Natural killer cell (primary cell): Measurements from ENCODE around the gene CLCN5. TPM values are rescaled to one million over a fixed set of nuclear protein-coding genes. Genes with fewer than 3 reads are reported as not detected.

Experiments used
- ATAC-seq, 3 donors: fragments of 150-1000 bp in 2 of 3; fragments of 200-7000 bp in 1 of 3; cut with Tn5 transposase; 1 replicate in 1 of 3; 2 replicates in 2 of 3; pipeline ENCODE4 v1.10.0; 2021; ENCODE audit warnings: mild to moderate bottlenecking in 2 of 3, moderate library complexity in 2 of 3
- DNase-seq, 2 donors: peaks; one replicate each; pipeline versions ENCODE4 v3.0.0 to v3.0.0-alpha.2; 2013 to 2021; ENCODE audit warnings: mixed read lengths in 1 of 2
- H3K27ac ChIP-seq: one replicate; pipeline ENCODE4 v1.5.1; 2013; ENCODE audit warnings: mild to moderate bottlenecking, low read length
- H3K27me3 ChIP-seq: one replicate; pipeline ENCODE4 v1.6.1; 2013; ENCODE audit warnings: low read length; ENCODE audit not compliant: control insufficient read depth, insufficient read depth
- H3K36me3 ChIP-seq: one replicate; pipeline ENCODE4 v1.6.1; 2013; ENCODE audit warnings: low read length; ENCODE audit not compliant: control insufficient read depth, insufficient read depth
- H3K4me1 ChIP-seq: one replicate; pipeline ENCODE4 v1.6.1; 2013; ENCODE audit warnings: low read length; ENCODE audit not compliant: control insufficient read depth, insufficient read depth
- H3K4me3 ChIP-seq: one replicate; pipeline ENCODE4 v1.5.1; 2013; ENCODE audit warnings: low read length
- H3K9me3 ChIP-seq: one replicate; pipeline ENCODE4 v1.6.1; 2013; ENCODE audit warnings: low read length; ENCODE audit not compliant: control insufficient read depth, insufficient read depth
- H3K27ac Mint-ChIP-seq, 2 donors: one replicate each; pipeline ENCODE4 v1.8.0; 2022; ENCODE audit warnings: mild to moderate bottlenecking in 2 of 2, mixed read lengths in 2 of 2, moderate library complexity in 1 of 2
- H3K27me3 Mint-ChIP-seq, 2 donors: one replicate each; pipeline ENCODE4 v1.8.0; 2022; ENCODE audit warnings: low read depth in 2 of 2, mixed read lengths in 2 of 2
- H3K36me3 Mint-ChIP-seq: one replicate; pipeline ENCODE4 v1.8.0; 2022; ENCODE audit warnings: mixed read lengths
- H3K4me1 Mint-ChIP-seq, 2 donors: one replicate each; pipeline ENCODE4 v1.8.0; 2022; ENCODE audit warnings: mixed read lengths in 2 of 2
- H3K4me3 Mint-ChIP-seq: one replicate; pipeline ENCODE4 v1.8.0; 2022; ENCODE audit warnings: mild to moderate bottlenecking, moderate library complexity, mixed read lengths
- H3K9me3 Mint-ChIP-seq, 2 donors: one replicate each; pipeline ENCODE4 v1.8.0; 2022; ENCODE audit warnings: mixed read lengths in 2 of 2
- WGBS: methylation state at CpG from one replicate; pipeline ENCODE4 v1.1.7; 2013; ENCODE audit warnings: missing lambda C conversion rate; ENCODE audit not compliant: insufficient coverage; 5-methylcytosine and 5-hydroxymethylcytosine counted together
- intact Hi-C: fragments of 100-400 bp; cut with micrococcal nuclease; formaldehyde crosslinking; loops from one replicate; pipeline ENCODE4 v1.14.2; 2022
- total RNA-seq, 4 donors: library from RNA; stranded (reverse); fragments of 120-200 nt in 1 of 4; gene quantifications; one replicate each; pipeline versions ENCODE4 v1.2.3 to v1.2.4, GENCODE V29; 2013 to 2022
- TF ChIP-seq, protein P1 (sequence below): fragments of 200-600 bp; IDR thresholded peaks from one replicate; pipeline ENCODE4 v1.8.0; 2022; ENCODE audit warnings: antibody characterized with exemption

The CLCN5 gene
- total RNA-seq, 3 donors from 2014 or later (not counting 1 experiment from before 2014, with no cell fraction given): 2.5 to 4.5 (median 4.0) TPM

DNA sequence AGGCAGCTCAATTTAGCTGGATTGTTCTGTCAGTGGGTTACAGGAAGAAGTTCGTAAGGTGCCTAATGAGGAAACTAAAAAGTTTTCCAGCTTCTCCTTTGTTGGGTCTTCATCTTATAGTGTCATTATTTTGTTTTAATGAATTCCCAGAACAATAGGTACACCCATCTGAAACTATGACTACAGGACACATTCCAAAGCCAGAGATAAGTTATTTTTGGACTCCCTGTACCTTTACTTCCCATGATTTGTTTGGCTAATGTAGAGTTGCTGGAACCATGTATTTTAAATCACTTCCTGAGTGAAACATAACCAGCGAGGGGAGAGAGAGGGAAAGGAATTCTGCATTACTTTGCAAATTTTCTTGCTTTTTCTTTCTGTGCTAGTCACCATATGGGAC is 114.0 kb downstream of the CLCN5 start:
- no peak overlapping the region for H3K4me3 Mint-ChIP-seq
- intact Hi-C loops: no loop called here
- H3K27me3 Mint-ChIP-seq: no peaks in the 10 kb centered on the region
- no peaks in the 10 kb centered on the region for H3K9me3 ChIP-seq
- no CpG with 5 or more reads among the region's 2 CpGs for WGBS
- H3K36me3 ChIP-seq: no peaks in the 10 kb centered on the region
- no peaks in the 10 kb centered on the region for H3K4me1 ChIP-seq
- TF ChIP-seq, protein P1, sequence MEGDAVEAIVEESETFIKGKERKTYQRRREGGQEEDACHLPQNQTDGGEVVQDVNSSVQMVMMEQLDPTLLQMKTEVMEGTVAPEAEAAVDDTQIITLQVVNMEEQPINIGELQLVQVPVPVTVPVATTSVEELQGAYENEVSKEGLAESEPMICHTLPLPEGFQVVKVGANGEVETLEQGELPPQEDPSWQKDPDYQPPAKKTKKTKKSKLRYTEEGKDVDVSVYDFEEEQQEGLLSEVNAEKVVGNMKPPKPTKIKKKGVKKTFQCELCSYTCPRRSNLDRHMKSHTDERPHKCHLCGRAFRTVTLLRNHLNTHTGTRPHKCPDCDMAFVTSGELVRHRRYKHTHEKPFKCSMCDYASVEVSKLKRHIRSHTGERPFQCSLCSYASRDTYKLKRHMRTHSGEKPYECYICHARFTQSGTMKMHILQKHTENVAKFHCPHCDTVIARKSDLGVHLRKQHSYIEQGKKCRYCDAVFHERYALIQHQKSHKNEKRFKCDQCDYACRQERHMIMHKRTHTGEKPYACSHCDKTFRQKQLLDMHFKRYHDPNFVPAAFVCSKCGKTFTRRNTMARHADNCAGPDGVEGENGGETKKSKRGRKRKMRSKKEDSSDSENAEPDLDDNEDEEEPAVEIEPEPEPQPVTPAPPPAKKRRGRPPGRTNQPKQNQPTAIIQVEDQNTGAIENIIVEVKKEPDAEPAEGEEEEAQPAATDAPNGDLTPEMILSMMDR: no peak
- H3K36me3 Mint-ChIP-seq: no peaks in the 10 kb centered on the region
- no peak for ATAC-seq
- no peak overlapping the region for H3K27ac Mint-ChIP-seq
- H3K27ac ChIP-seq: no peak overlapping the region
- no peak for DNase-seq
- H3K4me1 Mint-ChIP-seq: peaks cover 0 to 5% of the 10 kb centered on the region in 2 donors
- no peaks in the 10 kb centered on the region for H3K27me3 ChIP-seq
- H3K9me3 Mint-ChIP-seq: peaks cover 0 to 3% of the 10 kb centered on the region in 2 donors
- H3K4me3 ChIP-seq: no peak overlapping the region

DNA sequence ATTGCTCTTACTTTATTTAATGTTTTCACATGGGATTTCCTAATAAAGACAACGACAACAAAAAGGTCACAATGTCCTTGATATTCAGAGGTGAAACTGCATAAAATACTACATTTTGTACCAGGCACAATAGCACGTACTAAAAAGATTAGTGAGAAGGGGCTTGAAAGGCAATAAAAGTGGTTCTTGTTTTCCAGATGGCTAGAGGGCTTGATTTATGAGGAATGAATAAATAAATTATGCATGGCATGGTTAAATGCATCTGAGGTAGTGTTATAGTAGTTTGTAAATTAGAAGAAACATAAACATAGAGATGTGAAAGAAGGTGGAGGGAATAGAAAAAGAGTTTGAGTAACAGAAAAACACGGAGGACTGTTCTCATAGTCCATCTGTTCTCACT is 123.4 kb downstream of the CLCN5 start:
- Histone ChIP-seq H3K4me3 (no peak overlapping the region), H3K9me3 (no peaks in the 10 kb centered on the region), H3K4me1 (no peaks in the 10 kb centered on the region), H3K27me3 (no peaks in the 10 kb centered on the region), H3K27ac (no peak overlapping the region), H3K36me3 (no peaks in the 10 kb centered on the region)
- Mint-ChIP-seq H3K27me3 (peaks cover 0 to under 1% of the 10 kb centered on the region in 2 donors), H3K4me3 (no peak overlapping the region), H3K27ac (no peak overlapping the region), H3K36me3 (no peaks in the 10 kb centered on the region), H3K9me3 (no peaks in the 10 kb centered on the region), H3K4me1 (no peaks in the 10 kb centered on the region)
- no peak for DNase-seq
- WGBS: 95% methylated on average over 2 of the region's 3 CpGs
- no peak for ATAC-seq
- intact Hi-C loops: no loop called here
- TF ChIP-seq, protein P1: no peak

DNA sequence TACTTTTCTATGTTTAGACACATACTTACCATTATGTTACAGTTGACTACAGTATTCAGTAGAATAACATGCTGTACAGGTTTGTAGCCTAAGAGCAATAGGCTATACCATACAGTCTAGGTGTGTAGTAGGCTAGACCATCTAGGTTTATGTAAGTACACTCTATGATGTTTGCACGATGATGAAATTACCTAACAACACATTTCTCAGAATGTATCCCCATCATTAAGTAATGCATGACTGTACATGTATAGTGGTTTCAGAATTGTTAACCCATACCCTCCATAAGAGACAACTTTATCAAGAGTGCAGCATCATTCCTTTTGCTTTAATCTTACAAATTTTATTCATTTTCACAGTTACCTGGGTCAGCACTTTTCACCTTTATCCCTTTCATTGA is 126.8 kb downstream of the CLCN5 start:
- Mint-ChIP-seq H3K36me3 (no peaks in the 10 kb centered on the region), H3K4me3 (no peak overlapping the region), H3K27ac (no peak overlapping the region), H3K27me3 (peaks cover 0 to 8% of the 10 kb centered on the region in 2 donors), H3K9me3 (no peaks in the 10 kb centered on the region), H3K4me1 (no peaks in the 10 kb centered on the region)
- intact Hi-C loops: no loop called here
- H3K4me1 ChIP-seq: no peaks in the 10 kb centered on the region
- H3K36me3 ChIP-seq: no peaks in the 10 kb centered on the region
- ATAC-seq (no peak), DNase-seq (no peak)
- H3K27ac ChIP-seq: no peak overlapping the region
- WGBS: no CpG with 5 or more reads among the region's 1 CpG
- TF ChIP-seq, protein P1: no peak
- no peaks in the 10 kb centered on the region for H3K9me3 ChIP-seq
- H3K4me3 ChIP-seq: no peak overlapping the region
- H3K27me3 ChIP-seq: no peaks in the 10 kb centered on the region

DNA sequence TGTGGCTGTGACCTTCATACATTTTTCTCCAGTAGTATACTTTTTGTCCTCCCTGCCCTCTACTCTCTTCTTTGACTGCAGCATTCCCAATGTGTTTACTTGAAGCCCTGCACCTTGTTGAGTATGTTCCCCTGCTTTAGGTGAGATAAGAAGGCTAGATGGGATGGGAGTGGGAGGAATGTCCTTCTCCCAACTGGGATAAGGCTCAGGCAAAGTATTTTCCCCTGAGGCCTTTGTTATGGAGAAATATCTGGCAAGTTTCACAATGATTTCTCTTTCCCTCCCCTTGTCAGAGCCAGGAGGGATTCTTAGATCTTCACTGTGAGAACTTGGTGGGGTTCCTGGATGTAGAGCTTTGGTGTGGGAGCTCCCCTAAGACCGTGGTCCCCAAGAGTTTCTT is 131.8 kb downstream of the CLCN5 start:
- H3K36me3 ChIP-seq: no peaks in the 10 kb centered on the region
- no peak overlapping the region for H3K4me3 Mint-ChIP-seq
- DNase-seq (no peak), ATAC-seq (no peak)
- H3K4me1 ChIP-seq: no peaks in the 10 kb centered on the region
- WGBS: 100% methylated on average over 1 of the region's 1 CpG
- H3K4me1 Mint-ChIP-seq: no peaks in the 10 kb centered on the region
- TF ChIP-seq, protein P1: no peak
- peaks cover 0 to 17% of the 10 kb centered on the region in 2 donors for H3K27me3 Mint-ChIP-seq
- H3K4me3 ChIP-seq: no peak overlapping the region
- H3K27me3 ChIP-seq: no peaks in the 10 kb centered on the region
- intact Hi-C loops: no loop called here
- no peaks in the 10 kb centered on the region for H3K9me3 Mint-ChIP-seq
- H3K9me3 ChIP-seq: no peaks in the 10 kb centered on the region
- H3K27ac Mint-ChIP-seq: no peak overlapping the region
- H3K27ac ChIP-seq: no peak overlapping the region
- H3K36me3 Mint-ChIP-seq: no peaks in the 10 kb centered on the region
